Measurements from ENCODE around the gene GATAD2B.

GRCh38 chr1:153962088-153963029 lies 39.6 kb upstream of the GATAD2B start:
- TF ChIP-seq CTCF (IDR thresholded peaks at IDR 0.05; ENCODE audit: low read length), result peak; percentile 18; the same call in 1 of the 2 replicates
- TF ChIP-seq EZH2 (IDR thresholded peaks at IDR 0.05; ENCODE audit: borderline replicate concordance, low read length), result no peak

Data from OCI-LY1 (cell line).